Activated B cell treated with CpG ODN at 0.5 μM for 24 hours (primary cell): Measurements from ENCODE around the gene MOB3C. TPM values are rescaled to one million over a fixed set of nuclear protein-coding genes. Genes with fewer than 3 reads are reported as not detected.

Experiments used
- ATAC-seq: fragments of 200-7000 bp; cut with Tn5 transposase; one replicate; pipeline ENCODE4 v1.10.0; 2021; ENCODE audit warnings: low read depth, mild to moderate bottlenecking, moderate library complexity
- CTCF ChIA-PET: fragments of 350-600 bp; sonication (Branson Sonifier 250); formaldehyde crosslinking; loops from one replicate; lab custom pipeline; 2021; ENCODE audit warnings: antibody characterized with exemption; lab: Charles Lee
- POLR2A ChIA-PET: fragments of 350-600 bp; sonication (Branson Sonifier 250); formaldehyde crosslinking; loops from one replicate; lab custom pipeline; 2021; ENCODE audit warnings: antibody characterized with exemption; lab: Charles Lee
- DNase-seq: peaks from one replicate; pipeline ENCODE4 v3.0.0; 2022
- H3K27ac Mint-ChIP-seq: one replicate; pipeline ENCODE4 v1.8.0; 2020; ENCODE audit warnings: mixed read lengths
- H3K27me3 Mint-ChIP-seq: one replicate; pipeline ENCODE4 v1.8.0; 2021; ENCODE audit warnings: mixed read lengths
- H3K36me3 Mint-ChIP-seq: one replicate; pipeline ENCODE4 v1.8.0; 2021; ENCODE audit warnings: low read depth, mixed read lengths
- H3K4me1 Mint-ChIP-seq: one replicate; pipeline ENCODE4 v1.8.0; 2021; ENCODE audit warnings: mixed read lengths
- H3K4me3 Mint-ChIP-seq: one replicate; pipeline ENCODE4 v1.8.0; 2020; ENCODE audit warnings: mild to moderate bottlenecking, mixed read lengths
- H3K9me3 Mint-ChIP-seq: one replicate; pipeline ENCODE4 v1.8.0; 2020; ENCODE audit warnings: mixed read lengths
- intact Hi-C: fragments of 100-400 bp; cut with micrococcal nuclease; formaldehyde crosslinking; loops from one replicate; pipeline ENCODE4 v1.15.1; 2024
- total RNA-seq: library from RNA; stranded (reverse); gene quantifications from 2 replicates; pipeline ENCODE4 v1.2.3, GENCODE V29; 2022
- TF ChIP-seq, protein P1 (sequence below): fragments of 200-600 bp; IDR thresholded peaks from one replicate; pipeline ENCODE4 v1.8.0; 2022; ENCODE audit warnings: antibody characterized with exemption, mild to moderate bottlenecking

Gene MOB3C
- total RNA-seq, 1 donor from 2014 or later: 10.7 TPM

DNA sequence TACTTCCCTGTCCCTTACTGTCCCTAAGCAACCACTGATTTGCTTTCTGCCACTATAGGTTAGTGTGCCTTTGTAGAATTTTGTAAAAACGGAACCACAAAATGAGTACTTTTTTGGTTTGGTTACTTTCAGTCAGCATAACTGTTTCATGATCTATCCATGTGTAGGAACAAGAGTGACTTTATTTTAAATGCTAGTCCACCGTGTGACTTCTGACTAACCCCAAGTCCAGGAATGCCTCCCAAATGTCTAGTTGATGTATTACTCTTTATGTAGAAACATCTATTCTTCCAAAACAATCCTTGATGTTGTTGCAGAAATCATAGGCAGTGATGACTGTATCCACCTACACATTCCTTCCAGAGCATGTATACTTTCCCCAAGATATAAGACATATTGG is 30.2 kb upstream of the MOB3C start:
- H3K27ac Mint-ChIP-seq: no peak overlapping the region
- H3K9me3 Mint-ChIP-seq: peaks cover 5% of the 10 kb centered on the region
- no peak for ATAC-seq
- POLR2A ChIA-PET: no interaction called here
- CTCF ChIA-PET: no interaction called here
- no peaks in the 10 kb centered on the region for H3K4me1 Mint-ChIP-seq
- no peak overlapping the region for H3K4me3 Mint-ChIP-seq
- no peaks in the 10 kb centered on the region for H3K27me3 Mint-ChIP-seq
- intact Hi-C loops: no loop called here
- DNase-seq: no peak
- peaks cover 47% of the 10 kb centered on the region for H3K36me3 Mint-ChIP-seq
- TF ChIP-seq, protein P1, sequence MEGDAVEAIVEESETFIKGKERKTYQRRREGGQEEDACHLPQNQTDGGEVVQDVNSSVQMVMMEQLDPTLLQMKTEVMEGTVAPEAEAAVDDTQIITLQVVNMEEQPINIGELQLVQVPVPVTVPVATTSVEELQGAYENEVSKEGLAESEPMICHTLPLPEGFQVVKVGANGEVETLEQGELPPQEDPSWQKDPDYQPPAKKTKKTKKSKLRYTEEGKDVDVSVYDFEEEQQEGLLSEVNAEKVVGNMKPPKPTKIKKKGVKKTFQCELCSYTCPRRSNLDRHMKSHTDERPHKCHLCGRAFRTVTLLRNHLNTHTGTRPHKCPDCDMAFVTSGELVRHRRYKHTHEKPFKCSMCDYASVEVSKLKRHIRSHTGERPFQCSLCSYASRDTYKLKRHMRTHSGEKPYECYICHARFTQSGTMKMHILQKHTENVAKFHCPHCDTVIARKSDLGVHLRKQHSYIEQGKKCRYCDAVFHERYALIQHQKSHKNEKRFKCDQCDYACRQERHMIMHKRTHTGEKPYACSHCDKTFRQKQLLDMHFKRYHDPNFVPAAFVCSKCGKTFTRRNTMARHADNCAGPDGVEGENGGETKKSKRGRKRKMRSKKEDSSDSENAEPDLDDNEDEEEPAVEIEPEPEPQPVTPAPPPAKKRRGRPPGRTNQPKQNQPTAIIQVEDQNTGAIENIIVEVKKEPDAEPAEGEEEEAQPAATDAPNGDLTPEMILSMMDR: no peak

DNA sequence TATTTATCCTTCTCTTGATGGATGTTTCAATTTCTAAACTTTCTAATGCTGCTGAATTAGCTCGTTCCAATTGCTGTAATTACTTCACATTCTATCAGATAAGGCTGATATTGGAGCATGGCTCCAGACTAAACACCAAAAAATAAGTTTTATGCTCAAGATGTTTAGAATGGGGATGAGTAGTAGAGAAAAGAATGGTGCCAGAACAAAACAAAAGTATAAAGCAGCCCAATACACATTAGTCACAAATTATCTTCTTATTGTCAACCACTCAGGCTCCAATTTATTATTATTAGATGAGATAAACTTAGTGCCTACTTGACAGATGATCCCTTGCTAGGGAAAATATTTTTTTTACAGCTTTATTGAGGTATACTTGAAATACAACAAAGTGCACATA is 29.7 kb upstream of the MOB3C start:
- Mint-ChIP-seq H3K36me3 (peaks cover 48% of the 10 kb centered on the region), H3K4me3 (no peak overlapping the region), H3K9me3 (peaks cover 5% of the 10 kb centered on the region), H3K27me3 (no peaks in the 10 kb centered on the region), H3K4me1 (no peaks in the 10 kb centered on the region), H3K27ac (no peak overlapping the region)
- ChIA-PET CTCF (no interaction called here), POLR2A (no interaction called here)
- intact Hi-C loops: no loop called here
- ATAC-seq: no peak
- TF ChIP-seq, protein P1: no peak
- DNase-seq: no peak

DNA sequence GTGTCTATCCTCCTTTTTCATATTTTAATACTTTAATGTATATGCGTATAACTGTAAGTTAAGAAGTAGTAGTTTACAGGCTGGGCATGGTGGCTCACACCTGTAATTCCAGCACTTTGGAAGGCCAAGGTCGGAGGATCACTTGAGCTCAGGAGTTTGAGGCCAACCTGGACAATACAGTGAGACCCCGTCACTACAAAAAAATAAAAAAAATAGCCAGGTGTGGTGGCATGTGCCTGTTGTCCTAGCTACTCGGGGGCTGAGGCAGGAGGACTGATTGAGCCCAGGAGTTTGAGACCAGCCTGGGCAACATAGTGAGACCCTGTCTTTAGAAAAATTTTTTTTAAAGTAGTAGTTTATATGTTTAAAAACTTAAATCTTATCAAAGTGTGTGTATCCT is 29.2 kb upstream of the MOB3C start:
- ChIA-PET CTCF (no interaction called here), POLR2A (no interaction called here)
- TF ChIP-seq, protein P1: no peak
- DNase-seq (no peak), ATAC-seq (no peak)
- intact Hi-C loops: no loop called here
- H3K27me3 Mint-ChIP-seq: no peaks in the 10 kb centered on the region
- H3K4me3 Mint-ChIP-seq: no peak overlapping the region
- H3K4me1 Mint-ChIP-seq: no peaks in the 10 kb centered on the region
- peaks cover 5% of the 10 kb centered on the region for H3K9me3 Mint-ChIP-seq
- H3K36me3 Mint-ChIP-seq: peaks cover 49% of the 10 kb centered on the region
- no peak overlapping the region for H3K27ac Mint-ChIP-seq

DNA sequence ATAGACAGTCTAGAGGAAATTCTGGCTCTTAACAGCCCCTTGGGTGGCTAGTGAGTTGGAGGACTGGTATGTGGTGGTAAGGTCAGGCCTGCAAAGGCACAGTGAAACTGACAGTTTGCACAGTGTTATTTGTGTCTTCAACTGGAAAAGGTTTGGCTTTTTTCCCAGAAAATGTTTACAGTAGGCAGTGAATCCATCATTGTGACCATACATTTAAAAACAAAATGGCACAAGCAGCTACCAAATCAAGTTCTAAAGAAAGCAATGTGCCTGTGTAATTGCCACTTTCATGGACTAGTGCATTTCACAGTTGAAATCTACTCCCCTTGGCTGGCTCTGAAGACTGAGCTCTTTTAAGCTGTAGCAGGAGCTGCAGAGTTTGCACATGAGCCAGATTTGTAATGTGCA is 26.8 kb upstream of the MOB3C start:
- Mint-ChIP-seq H3K36me3 (peaks cover 37% of the 10 kb centered on the region), H3K4me3 (no peak overlapping the region), H3K27ac (no peak overlapping the region), H3K27me3 (no peaks in the 10 kb centered on the region), H3K9me3 (no peaks in the 10 kb centered on the region), H3K4me1 (no peaks in the 10 kb centered on the region)
- DNase-seq: no peak
- intact Hi-C loops: no loop called here
- POLR2A ChIA-PET: no interaction called here
- TF ChIP-seq, protein P1: no peak
- no peak for ATAC-seq
- CTCF ChIA-PET: no interaction called here

DNA sequence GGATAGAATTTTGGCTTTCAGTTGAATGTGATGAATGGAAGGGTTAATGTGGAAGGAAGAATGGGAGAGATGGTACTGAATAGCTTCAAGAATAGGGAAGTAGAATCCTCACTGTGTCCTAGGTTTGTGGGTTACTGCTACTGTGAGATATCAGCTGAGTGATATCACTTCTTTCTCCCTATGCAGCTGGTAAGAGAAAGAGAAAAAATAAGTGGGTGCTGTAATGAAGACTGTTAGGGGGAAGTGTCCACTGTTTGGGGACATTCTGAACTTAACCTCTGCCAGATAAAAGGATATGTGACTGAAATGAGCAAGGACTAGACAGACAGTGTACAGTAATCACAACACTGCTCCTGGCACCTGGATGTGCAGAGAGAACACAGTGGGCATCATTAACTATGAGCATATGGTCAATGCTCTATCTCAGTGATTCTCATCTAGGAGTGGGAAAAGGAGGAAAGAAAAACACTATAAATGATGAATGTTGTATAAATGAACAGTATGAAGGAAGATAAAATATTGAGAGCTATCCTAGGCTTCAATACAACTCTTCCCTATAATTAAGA is 25.6 kb upstream of the MOB3C start:
- CTCF ChIA-PET: no interaction called here
- ATAC-seq (no peak), DNase-seq (no peak)
- no peak overlapping the region for H3K4me3 Mint-ChIP-seq
- no peak overlapping the region for H3K27ac Mint-ChIP-seq
- intact Hi-C loops: no loop called here
- peaks cover 32% of the 10 kb centered on the region for H3K36me3 Mint-ChIP-seq
- TF ChIP-seq, protein P1: no peak
- H3K27me3 Mint-ChIP-seq: no peaks in the 10 kb centered on the region
- POLR2A ChIA-PET: no interaction called here
- H3K4me1 Mint-ChIP-seq: no peaks in the 10 kb centered on the region
- no peaks in the 10 kb centered on the region for H3K9me3 Mint-ChIP-seq
